Osteocyte (in vitro differentiated cells): ENCODE results near the gene EVI5L. TPM values are rescaled to one million over a fixed set of nuclear protein-coding genes. Genes with fewer than 3 reads are reported as not detected.

ENCODE experiments used
- DNase-seq: peaks from one replicate; pipeline ENCODE4 v3.0.0; 2021; ENCODE audit warnings: mixed read lengths; ENCODE audit not compliant: unreplicated experiment; ENCODE audit errors: extremely low spot score
- H3K27ac Mint-ChIP-seq: one replicate; pipeline ENCODE4 v1.8.0; 2021; ENCODE audit warnings: mild to moderate bottlenecking, mixed read lengths; ENCODE audit not compliant: unreplicated experiment
- H3K27me3 Mint-ChIP-seq: one replicate; pipeline ENCODE4 v1.8.0; 2021; ENCODE audit warnings: mixed read lengths; ENCODE audit not compliant: unreplicated experiment
- H3K36me3 Mint-ChIP-seq: one replicate; pipeline ENCODE4 v1.8.0; 2021; ENCODE audit warnings: mixed read lengths; ENCODE audit not compliant: unreplicated experiment
- H3K4me1 Mint-ChIP-seq: one replicate; pipeline ENCODE4 v1.8.0; 2021; ENCODE audit warnings: mixed read lengths; ENCODE audit not compliant: unreplicated experiment
- H3K4me3 Mint-ChIP-seq: one replicate; pipeline ENCODE4 v1.8.0; 2021; ENCODE audit warnings: mild to moderate bottlenecking, moderate library complexity, mixed read lengths; ENCODE audit not compliant: unreplicated experiment
- H3K9me3 Mint-ChIP-seq: one replicate; pipeline ENCODE4 v1.8.0; 2021; ENCODE audit warnings: mixed read lengths; ENCODE audit not compliant: unreplicated experiment
- CTCF ChIP-seq: fragments of 200-600 bp; sonication (generic); IDR thresholded peaks from 2 replicates; pipeline ENCODE4 v1.5.0; 2021; ENCODE audit warnings: antibody characterized with exemption, mild to moderate bottlenecking, moderate library complexity
- total RNA-seq: library from RNA; stranded (reverse); gene quantifications from 2 replicates; pipeline ENCODE4 v1.2.1, GENCODE V29; 2021

EVI5L gene
- total RNA-seq, 1 donor from 2014 or later: 27.6 TPM

- Mint-ChIP-seq H3K27ac (no peak overlapping the region), H3K4me1 (peaks cover 6% of the 10 kb centered on the region), H3K4me3 (no peak overlapping the region), H3K9me3 (no peaks in the 10 kb centered on the region), H3K27me3 (no peaks in the 10 kb centered on the region), H3K36me3 (peaks cover 5% of the 10 kb centered on the region)
- no peak for TF ChIP-seq CTCF
- DNase-seq: no peak
Measured at GRCh38 chr19:7895565-7895964, 65.5 kb downstream of the EVI5L start.

- no peaks in the 10 kb centered on the region for H3K27me3 Mint-ChIP-seq
- H3K27ac Mint-ChIP-seq: no peak overlapping the region
- DNase-seq: no peak
- peaks cover 5% of the 10 kb centered on the region for H3K36me3 Mint-ChIP-seq
- no peak overlapping the region for H3K4me3 Mint-ChIP-seq
- H3K9me3 Mint-ChIP-seq: no peaks in the 10 kb centered on the region
- no peak for TF ChIP-seq CTCF
- no peaks in the 10 kb centered on the region for H3K4me1 Mint-ChIP-seq
Measured at GRCh38 chr19:7897292-7897691, 67.3 kb downstream of the EVI5L start.

GRCh38 chr19:7898967-7899366 is 68.9 kb downstream of the EVI5L start:
- Mint-ChIP-seq H3K27ac (no peak overlapping the region), H3K4me3 (no peak overlapping the region), H3K9me3 (no peaks in the 10 kb centered on the region), H3K4me1 (peaks cover 8% of the 10 kb centered on the region), H3K36me3 (peaks cover 5% of the 10 kb centered on the region), H3K27me3 (no peaks in the 10 kb centered on the region)
- DNase-seq: no peak
- no peak for TF ChIP-seq CTCF

GRCh38 chr19:7899751-7900378 is 69.8 kb downstream of the EVI5L start:
- Mint-ChIP-seq H3K4me1 (peaks cover 14% of the 10 kb centered on the region), H3K27me3 (no peaks in the 10 kb centered on the region), H3K9me3 (no peaks in the 10 kb centered on the region), H3K36me3 (peaks cover 5% of the 10 kb centered on the region), H3K27ac (no peak overlapping the region), H3K4me3 (no peak overlapping the region)
- DNase-seq: no peak
- TF ChIP-seq CTCF: no peak

GRCh38 chr19:7900401-7900870 is 70.4 kb downstream of the EVI5L start:
- no peaks in the 10 kb centered on the region for H3K27me3 Mint-ChIP-seq
- no peak overlapping the region for H3K27ac Mint-ChIP-seq
- H3K4me1 Mint-ChIP-seq: peaks cover 18% of the 10 kb centered on the region
- no peaks in the 10 kb centered on the region for H3K9me3 Mint-ChIP-seq
- no peak for DNase-seq
- H3K36me3 Mint-ChIP-seq: peaks cover 5% of the 10 kb centered on the region
- no peak overlapping the region for H3K4me3 Mint-ChIP-seq
- TF ChIP-seq CTCF: no peak
